ENCODE results near the gene HLCS.
A peak's percentile ranks its signal among the peaks of the same experiment; 100 is the strongest.

Gene HLCS

GRCh38 chr21:36780861-36781260, 185.6 kb downstream of the HLCS start:
- DNase-seq (ENCODE audit: low read depth in 2 of 2) = no peak

GRCh38 chr21:36776981-36777617, 189.4 kb downstream of the HLCS start:
- no peak for DNase-seq (ENCODE audit: low read depth in 2 of 2)

GRCh38 chr21:36773995-36774394, 192.5 kb downstream of the HLCS start:
- DNase-seq (ENCODE audit: low read depth in 2 of 2) = no peak

GRCh38 chr21:36773117-36773516, 193.4 kb downstream of the HLCS start:
- DNase-seq (ENCODE audit: low read depth in 2 of 2) = no peak

- no peak for DNase-seq (ENCODE audit: low read depth in 2 of 2)
Observed at GRCh38 chr21:36769051-36769839, 197.2 kb downstream of the HLCS start.

- no peak for DNase-seq (ENCODE audit: low read depth in 2 of 2)
Observed at GRCh38 chr21:36768496-36768895, 198.0 kb downstream of the HLCS start.

- no peak for DNase-seq (ENCODE audit: low read depth in 2 of 2)
Observed at GRCh38 chr21:36767096-36767495, 199.4 kb downstream of the HLCS start.

GRCh38 chr21:36766511-36766910, 200.0 kb downstream of the HLCS start:
- DNase-seq (ENCODE audit: low read depth in 2 of 2) = no peak

GRCh38 chr21:36765229-36765628, 201.2 kb downstream of the HLCS start:
- no peak for DNase-seq (ENCODE audit: low read depth in 2 of 2)

- DNase-seq (ENCODE audit: low read depth in 2 of 2) = no peak
Observed at GRCh38 chr21:36763305-36763704, 203.2 kb downstream of the HLCS start.

- DNase-seq (ENCODE audit: low read depth in 2 of 2) = no peak
Observed at GRCh38 chr21:36762642-36763041, 203.8 kb downstream of the HLCS start.

- DNase-seq (ENCODE audit: low read depth in 2 of 2) = no peak
Observed at GRCh38 chr21:36761685-36762084, 204.8 kb downstream of the HLCS start.

GRCh38 chr21:36759348-36760083, 207.0 kb downstream of the HLCS start:
- DNase-seq (ENCODE audit: low read depth in 2 of 2) = no peak

GRCh38 chr21:36757196-36757595, 209.3 kb downstream of the HLCS start:
- no peak for DNase-seq (ENCODE audit: low read depth in 2 of 2)

- DNase-seq (ENCODE audit: low read depth in 2 of 2) = no peak
Observed at GRCh38 chr21:36756527-36756926, 209.9 kb downstream of the HLCS start.

- DNase-seq (ENCODE audit: low read depth in 2 of 2) = no peak
Observed at GRCh38 chr21:36754241-36754898, 212.1 kb downstream of the HLCS start.

- DNase-seq (ENCODE audit: low read depth in 2 of 2) = no peak
Observed at GRCh38 chr21:36753556-36753955, 212.9 kb downstream of the HLCS start.

GRCh38 chr21:36751383-36751782, 215.1 kb downstream of the HLCS start:
- DNase-seq (ENCODE audit: low read depth in 2 of 2) = no peak

GRCh38 chr21:36750576-36750959, 215.9 kb downstream of the HLCS start:
- no peak for DNase-seq (ENCODE audit: low read depth in 2 of 2)

- no peak for DNase-seq (ENCODE audit: low read depth in 2 of 2)
Observed at GRCh38 chr21:36749935-36750575, 216.4 kb downstream of the HLCS start.

GRCh38 chr21:36747815-36748383, 218.6 kb downstream of the HLCS start:
- DNase-seq (ENCODE audit: low read depth in 2 of 2) = peak in 1 of 2 donors; percentile 25
